NT2/D1 (cell line): ENCODE measurements around the gene SDR9C7.

Source experiments
- YY1 ChIP-seq: IDR thresholded peaks from 2 replicates; pipeline ENCODE4 v1.6.1; 2011; ENCODE audit not compliant: insufficient read length, insufficient read depth
- ZNF274 ChIP-seq: IDR thresholded peaks from 2 replicates; pipeline ENCODE4 v1.6.1; 2011; ENCODE audit warnings: mild to moderate bottlenecking, low read depth, low read length

- no peak for TF ChIP-seq ZNF274
- no peak for TF ChIP-seq YY1
Measured at GRCh38 chr12:56948881-56949280, 14.7 kb upstream of the SDR9C7 start.
